ENCODE results near the gene F13A1.
"Not testable (repeated sequence)": the region's sequence is repeated elsewhere in the genome, so short reads cannot be mapped to it uniquely, and the experiment has no call there.

Gene F13A1

GRCh38 chr6:6333501-6333900 is 13.0 kb upstream of the F13A1 start:
- DNase-seq = no peak
- no peak for TF ChIP-seq GATA1 (IDR thresholded peaks at IDR 0.05; ENCODE audit: low read depth, low read length)
- no peak for TF ChIP-seq POLR2A (IDR thresholded peaks at IDR 0.05; ENCODE audit: low read length)

GRCh38 chr6:6332811-6333244 is 12.4 kb upstream of the F13A1 start:
- DNase-seq = no peak

GRCh38 chr6:6331946-6332601 is 11.6 kb upstream of the F13A1 start:
- TF ChIP-seq POLR2A (IDR thresholded peaks at IDR 0.05; ENCODE audit: low read length) (no peak), GATA1 (IDR thresholded peaks at IDR 0.05; ENCODE audit: low read depth, low read length) (no peak)
- DNase-seq = no peak

More at GRCh38 chr6:6332811-6333244, 12.4 kb upstream of the F13A1 start:
- TF ChIP-seq GATA1 (IDR thresholded peaks at IDR 0.05; ENCODE audit: low read depth, low read length) (no peak), POLR2A (IDR thresholded peaks at IDR 0.05; ENCODE audit: low read length) (no peak)

GRCh38 chr6:6331393-6331792 is 10.9 kb upstream of the F13A1 start:
- no peak for TF ChIP-seq GATA1 (IDR thresholded peaks at IDR 0.05; ENCODE audit: low read depth, low read length)
- no peak for TF ChIP-seq POLR2A (IDR thresholded peaks at IDR 0.05; ENCODE audit: low read length)
- no peak for DNase-seq

- no peak for DNase-seq
- TF ChIP-seq GATA1 (IDR thresholded peaks at IDR 0.05; ENCODE audit: low read depth, low read length) (no peak), POLR2A (IDR thresholded peaks at IDR 0.05; ENCODE audit: low read length) (no peak)
Measured at GRCh38 chr6:6330407-6330806, 9.9 kb upstream of the F13A1 start.

GRCh38 chr6:6328451-6328850 is 8.0 kb upstream of the F13A1 start:
- no peak for TF ChIP-seq POLR2A (IDR thresholded peaks at IDR 0.05; ENCODE audit: low read length)
- no peak for TF ChIP-seq GATA1 (IDR thresholded peaks at IDR 0.05; ENCODE audit: low read depth, low read length)
- DNase-seq = no peak

GRCh38 chr6:6323352-6323751 is 2.9 kb upstream of the F13A1 start:
- TF ChIP-seq POLR2A (IDR thresholded peaks at IDR 0.05; ENCODE audit: low read length) (no peak), GATA1 (IDR thresholded peaks at IDR 0.05; ENCODE audit: low read depth, low read length) (no peak)
- DNase-seq = no peak

GRCh38 chr6:6320901-6321300 is 439 bp upstream of the F13A1 start:
- no peak for TF ChIP-seq GATA1 (IDR thresholded peaks at IDR 0.05; ENCODE audit: low read depth, low read length)
- no peak for TF ChIP-seq POLR2A (IDR thresholded peaks at IDR 0.05; ENCODE audit: low read length)
- DNase-seq = no peak

GRCh38 chr6:6317825-6318733 is 2.4 kb downstream of the F13A1 start:
- no peak for DNase-seq
- TF ChIP-seq POLR2A (IDR thresholded peaks at IDR 0.05; ENCODE audit: low read length) (no peak), GATA1 (IDR thresholded peaks at IDR 0.05; ENCODE audit: low read depth, low read length) (no peak)

- no peak for DNase-seq
- TF ChIP-seq GATA1 (IDR thresholded peaks at IDR 0.05; ENCODE audit: low read depth, low read length) (no peak), POLR2A (IDR thresholded peaks at IDR 0.05; ENCODE audit: low read length) (no peak)
Measured at GRCh38 chr6:6317386-6317785, 3.1 kb downstream of the F13A1 start.

- DNase-seq = peak; percentile 18 to 53
- TF ChIP-seq GATA1 (IDR thresholded peaks at IDR 0.05; ENCODE audit: low read depth, low read length) = no peak
- TF ChIP-seq POLR2A (IDR thresholded peaks at IDR 0.05; ENCODE audit: low read length) = no peak
Measured at GRCh38 chr6:6315660-6316059, 4.8 kb downstream of the F13A1 start.

GRCh38 chr6:6314596-6314995 is 5.9 kb downstream of the F13A1 start:
- DNase-seq = no peak

GRCh38 chr6:6312901-6313441 is 7.5 kb downstream of the F13A1 start:
- no peak for TF ChIP-seq POLR2A (IDR thresholded peaks at IDR 0.05; ENCODE audit: low read length)
- no peak for TF ChIP-seq GATA1 (IDR thresholded peaks at IDR 0.05; ENCODE audit: low read depth, low read length)
- DNase-seq = no peak

More at GRCh38 chr6:6314596-6314995, 5.9 kb downstream of the F13A1 start:
- no peak for TF ChIP-seq GATA1 (IDR thresholded peaks at IDR 0.05; ENCODE audit: low read depth, low read length)
- no peak for TF ChIP-seq POLR2A (IDR thresholded peaks at IDR 0.05; ENCODE audit: low read length)

GRCh38 chr6:6305575-6305974 is 14.9 kb downstream of the F13A1 start:
- no peak for DNase-seq
- TF ChIP-seq POLR2A (IDR thresholded peaks at IDR 0.05; ENCODE audit: low read length) = no peak
- no peak for TF ChIP-seq GATA1 (IDR thresholded peaks at IDR 0.05; ENCODE audit: low read depth, low read length)

GRCh38 chr6:6300383-6300782 is 20.1 kb downstream of the F13A1 start:
- DNase-seq = not testable (repeated sequence)
